ENCODE results near the gene PBOV1.

GRCh38 chr6:138258991-138259390 is 40.7 kb upstream of the PBOV1 start:
- no peak for TF ChIP-seq CTCF (IDR thresholded peaks at IDR 0.05)
- no peak for TF ChIP-seq EP300 (IDR thresholded peaks at IDR 0.05)
- no peak for TF ChIP-seq POLR2A (IDR thresholded peaks at IDR 0.05)

Data from stomach (tissue), 4 donors.